Fibroblast of upper back skin (primary cell): ENCODE data around the gene CERS4.
"Not testable (repeated sequence)": the region's sequence is repeated elsewhere in the genome, so short reads cannot be mapped to it uniquely, and the experiment has no call there.

Source experiments
- DNase-seq: peaks from one replicate; pipeline ENCODE4 v3.0.0-alpha.2; 2013

The CERS4 gene

GRCh38 chr19:8208922-8209461 lies at the start of gene CERS4:
TSS of gene CERS4 (plus strand) at chr19:8209370. CDS start at chr19:8251077, 41,707 bp downstream.
- DNase-seq, result peak; percentile 44

GRCh38 chr19:8161135-8161646 lies 48.0 kb upstream of the CERS4 start:
- peak; percentile 21 for DNase-seq

GRCh38 chr19:8163759-8164158 lies 45.4 kb upstream of the CERS4 start:
- no peak for DNase-seq

- no peak for DNase-seq
Measured at GRCh38 chr19:8167985-8168384, 41.2 kb upstream of the CERS4 start.

- no peak for DNase-seq
Measured at GRCh38 chr19:8168537-8168936, 40.6 kb upstream of the CERS4 start.

- no peak for DNase-seq
Measured at GRCh38 chr19:8174706-8175105, 34.5 kb upstream of the CERS4 start.

- DNase-seq, result no peak
Measured at GRCh38 chr19:8180018-8180417, 29.2 kb upstream of the CERS4 start.

- DNase-seq, result no peak
Measured at GRCh38 chr19:8184274-8184673, 24.9 kb upstream of the CERS4 start.

GRCh38 chr19:8185343-8186068 lies 23.7 kb upstream of the CERS4 start:
- DNase-seq, result no peak

GRCh38 chr19:8192221-8192820 lies 16.8 kb upstream of the CERS4 start:
- no peak for DNase-seq

GRCh38 chr19:8194528-8195267 lies 14.5 kb upstream of the CERS4 start:
- DNase-seq, result no peak

- no peak for DNase-seq
Measured at GRCh38 chr19:8196271-8196927, 12.8 kb upstream of the CERS4 start.

- not testable (repeated sequence) for DNase-seq
Measured at GRCh38 chr19:8203288-8204120, 5.7 kb upstream of the CERS4 start.

GRCh38 chr19:8204961-8205360 lies 4.2 kb upstream of the CERS4 start:
- DNase-seq, result no peak

- no peak for DNase-seq
Measured at GRCh38 chr19:8206147-8207087, 2.8 kb upstream of the CERS4 start.

- not testable (repeated sequence) for DNase-seq
Measured at GRCh38 chr19:8207326-8207725, 1.8 kb upstream of the CERS4 start.

GRCh38 chr19:8208119-8208921 lies 850 bp upstream of the CERS4 start:
- DNase-seq, result no peak

GRCh38 chr19:8209462-8210378 lies 550 bp downstream of the CERS4 start:
- no peak for DNase-seq
